ENCODE results near the gene HSPH1.
"Not testable (repeated sequence)": the region's sequence is repeated elsewhere in the genome, so short reads cannot be mapped to it uniquely, and the experiment has no call there.

Gene HSPH1

GRCh38 chr13:31124204-31124603, 37.5 kb downstream of the HSPH1 start:
- DNase-seq, result no peak

- no peak for DNase-seq
Observed at GRCh38 chr13:31122544-31123260, 39.0 kb downstream of the HSPH1 start.

- DNase-seq, result no peak
Observed at GRCh38 chr13:31122143-31122542, 39.6 kb downstream of the HSPH1 start.

GRCh38 chr13:31121379-31122140, 40.1 kb downstream of the HSPH1 start:
- no peak for DNase-seq

GRCh38 chr13:31119966-31120700, 41.6 kb downstream of the HSPH1 start:
- DNase-seq, result no peak

GRCh38 chr13:31119526-31119925, 42.2 kb downstream of the HSPH1 start:
- DNase-seq, result no peak

GRCh38 chr13:31116224-31116623, 45.5 kb downstream of the HSPH1 start:
- no peak for DNase-seq

GRCh38 chr13:31115616-31116015, 46.1 kb downstream of the HSPH1 start:
- no peak for DNase-seq

GRCh38 chr13:31114641-31115040, 47.1 kb downstream of the HSPH1 start:
- DNase-seq, result no peak

- no peak for DNase-seq
Observed at GRCh38 chr13:31111136-31111535, 50.6 kb downstream of the HSPH1 start.

GRCh38 chr13:31110617-31111016, 51.1 kb downstream of the HSPH1 start:
- DNase-seq, result no peak

GRCh38 chr13:31110169-31110568, 51.5 kb downstream of the HSPH1 start:
- no peak for DNase-seq

GRCh38 chr13:31107109-31107508, 54.6 kb downstream of the HSPH1 start:
- no peak for DNase-seq

GRCh38 chr13:31105856-31106255, 55.8 kb downstream of the HSPH1 start:
- DNase-seq, result no peak

- DNase-seq, result no peak
Observed at GRCh38 chr13:31105020-31105795, 56.5 kb downstream of the HSPH1 start.

GRCh38 chr13:31102905-31103304, 58.8 kb downstream of the HSPH1 start:
- DNase-seq, result no peak

- DNase-seq, result no peak
Observed at GRCh38 chr13:31101472-31102170, 60.1 kb downstream of the HSPH1 start.

- no peak for DNase-seq
Observed at GRCh38 chr13:31100721-31101120, 61.0 kb downstream of the HSPH1 start.

- DNase-seq, result not testable (repeated sequence)
Observed at GRCh38 chr13:31097911-31098434, 63.7 kb downstream of the HSPH1 start.

- no peak for DNase-seq
Observed at GRCh38 chr13:31096654-31097302, 64.9 kb downstream of the HSPH1 start.

- no peak for DNase-seq
Observed at GRCh38 chr13:31094331-31095015, 67.2 kb downstream of the HSPH1 start.

Measured in HCEC 1CT (cell line).